Panc1 (cell line): ENCODE measurements around the gene RASL10A. TPM values are rescaled to one million over a fixed set of nuclear protein-coding genes. Genes with fewer than 3 reads are reported as not detected.

Experiments
- ATAC-seq: fragments of 200-7000 bp; cut with Tn5 transposase; 2 replicates; pipeline ENCODE4 v1.9.1; 2020; ENCODE audit warnings: mild to moderate bottlenecking, moderate library complexity
- BruUV-seq: library from RNA; stranded (reverse); fragments of 400-500 nt; replicated peaks from 2 replicates; lab custom pipeline; 2021; lab: Mats Ljungman, UMichigan
- CTCF ChIA-PET: fragments of 300-600 bp; sonication (Branson Sonifier 250); formaldehyde crosslinking; loops from one replicate; lab custom pipeline; 2022; ENCODE audit warnings: antibody characterized with exemption; lab: Charles Lee
- POLR2A ChIA-PET: fragments of 300-600 bp; sonication (Branson Sonifier 250); formaldehyde crosslinking; loops from one replicate; lab custom pipeline; 2022; ENCODE audit warnings: antibody characterized with exemption; lab: Charles Lee
- DNase-seq: peaks from one replicate; pipeline ENCODE4 v3.0.0-alpha.2; 2010; ENCODE audit warnings: low read depth, low spot score
- H3K27ac ChIP-seq: 2 replicates; pipeline ENCODE4 v1.5.1; 2011; ENCODE audit warnings: mild to moderate bottlenecking, low read length, inconsistent platforms
- H3K27me3 ChIP-seq: fragments of 200-500 bp; sonication (Bioruptor generic); 2 replicates; pipeline ENCODE4 v1.6.0; 2014; ENCODE audit warnings: low read length, inconsistent platforms; ENCODE audit not compliant: control insufficient read depth, insufficient read depth
- H3K36me3 ChIP-seq: fragments of 200-500 bp; sonication (Bioruptor generic); 2 replicates; pipeline ENCODE4 v1.5.1; 2014; ENCODE audit warnings: inconsistent platforms, mild to moderate bottlenecking, low read length, moderate library complexity; ENCODE audit not compliant: control insufficient read depth, insufficient read depth
- H3K4me1 ChIP-seq: 2 replicates; pipeline ENCODE4 v1.5.1; 2011; ENCODE audit warnings: inconsistent platforms, mild to moderate bottlenecking, low read length, moderate library complexity; ENCODE audit not compliant: control insufficient read depth, insufficient read depth
- H3K4me3 ChIP-seq, 2 experiments: 2 replicates each; pipeline ENCODE4 v1.5.1; 2011 to 2012; ENCODE audit warnings: low read depth in 2 of 2, low read length in 2 of 2, mild to moderate bottlenecking in 2 of 2, inconsistent platforms in 1 of 2, moderate library complexity in 1 of 2
- H3K9me3 ChIP-seq: fragments of 200-500 bp; sonication (Bioruptor generic); 2 replicates; pipeline ENCODE4 v1.5.1; 2014; ENCODE audit warnings: low read depth, mild to moderate bottlenecking, inconsistent platforms, low read length, moderate library complexity; ENCODE audit not compliant: control insufficient read depth, insufficient read depth
- CTCF ChIP-seq: fragments of 450-650 bp; IDR thresholded peaks from 2 replicates; pipeline ENCODE4 v1.5.1; 2017; ENCODE audit warnings: mild to moderate bottlenecking
- POLR2AphosphoS5 ChIP-seq: IDR thresholded peaks from 2 replicates; pipeline ENCODE4 v1.6.1; 2012; ENCODE audit warnings: mild to moderate bottlenecking, low read depth, low read length, moderate library complexity
- REST ChIP-seq, 2 experiments: IDR thresholded peaks; 2 replicates each; pipeline ENCODE4 v1.6.1; 2011 to 2012; ENCODE audit warnings: low read depth in 2 of 2, control low read depth in 1 of 2, low read length in 1 of 2, mild to moderate bottlenecking in 1 of 2, moderate library complexity in 1 of 2; ENCODE audit not compliant: insufficient read depth in 1 of 2
- SIN3A ChIP-seq: IDR thresholded peaks from 2 replicates; pipeline ENCODE4 v1.6.1; 2012; ENCODE audit warnings: low read depth, mild to moderate bottlenecking, low read length, moderate library complexity, borderline replicate concordance; ENCODE audit not compliant: insufficient read depth
- TCF7L2 ChIP-seq: IDR thresholded peaks from 2 replicates; pipeline ENCODE4 v1.6.1; 2011; ENCODE audit warnings: mild to moderate bottlenecking, low read depth, low read length, inconsistent platforms
- in situ Hi-C: cut with HindIII; loops from 2 replicates; pipeline ENCODE4 v1.10.0; 2016; ENCODE audit warnings: low sequenced_read_pairs, low pct_unique_long_range_greater_than_20kb
- intact Hi-C: fragments of 100-400 bp; cut with micrococcal nuclease; formaldehyde crosslinking; loops from one replicate; pipeline ENCODE4 v1.10.0; 2022; ENCODE audit not compliant: unreplicated experiment
- total RNA-seq: library from RNA; stranded (reverse); gene quantifications from one replicate; pipeline ENCODE4 v1.2.1, GENCODE V29; 2021; ENCODE audit not compliant: unreplicated experiment

The RASL10A gene
- total RNA-seq, 1 experiment from 2014 or later, result 2.6 TPM

DNA sequence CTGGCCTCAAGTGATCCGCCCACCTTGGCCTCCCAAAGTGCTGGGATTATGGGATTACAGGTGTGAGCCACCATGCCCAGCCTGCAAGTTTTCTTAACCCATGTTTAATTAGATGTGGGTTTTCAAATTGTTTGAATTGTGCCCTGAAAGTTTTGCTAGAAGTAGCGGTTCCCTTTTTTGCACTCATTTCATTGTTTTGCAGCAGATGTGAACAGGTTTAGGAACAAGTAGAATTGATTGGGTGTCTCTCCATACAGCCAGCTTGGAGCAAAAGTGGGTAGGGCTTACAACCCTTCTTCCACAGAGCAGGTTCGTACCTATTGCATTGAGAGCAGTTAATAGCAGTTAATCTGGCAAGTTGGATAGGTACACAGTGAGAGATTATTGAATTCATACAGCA, 31.3 kb downstream of the RASL10A start:
- in situ Hi-C loops (no loop called here), intact Hi-C loops (no loop called here)
- POLR2A ChIA-PET, result no interaction called here
- no peak overlapping the region for H3K4me3 ChIP-seq
- DNase-seq (no peak), ATAC-seq (no peak)
- BruUV-seq, result no TSS peak
- H3K9me3 ChIP-seq, result no peaks in the 10 kb centered on the region
- H3K27me3 ChIP-seq, result no peaks in the 10 kb centered on the region
- no peaks in the 10 kb centered on the region for H3K4me1 ChIP-seq
- CTCF ChIA-PET, result no interaction called here
- H3K27ac ChIP-seq, result no peak overlapping the region
- TF ChIP-seq TCF7L2 (no peak), CTCF (no peak), SIN3A (no peak), REST (IDR thresholded peaks at IDR 0.05; ENCODE audit: insufficient read depth in 1 of 2, low read depth in 2 of 2, low read length in 1 of 2) (no peak), POLR2AphosphoS5 (no peak)
- H3K36me3 ChIP-seq, result peaks cover 38% of the 10 kb centered on the region

DNA sequence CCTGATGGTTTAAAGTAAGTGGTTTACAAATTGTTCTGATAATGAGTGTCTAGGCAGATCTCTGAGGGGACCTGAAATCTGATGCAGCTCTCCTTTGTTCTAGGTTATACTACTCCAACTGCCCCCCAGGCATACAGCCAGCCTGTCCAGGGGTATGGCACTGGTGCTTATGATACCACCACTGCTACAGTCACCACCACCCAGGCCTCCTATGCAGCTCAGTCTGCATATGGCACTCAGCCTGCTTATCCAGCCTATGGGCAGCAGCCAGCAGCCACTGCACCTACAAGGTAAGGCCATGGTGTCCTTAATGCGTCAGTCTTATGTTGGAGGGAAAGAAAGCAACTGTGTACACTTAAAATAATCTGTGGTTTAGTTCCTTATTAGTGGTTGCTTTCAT, 37.6 kb downstream of the RASL10A start:
- CTCF ChIA-PET, result no interaction called here
- peaks cover 49% of the 10 kb centered on the region for H3K36me3 ChIP-seq

More for the DNA sequence above, 37.6 kb downstream of the RASL10A start:
- no peak for ATAC-seq
- Histone ChIP-seq H3K27ac (no peak overlapping the region), H3K27me3 (no peaks in the 10 kb centered on the region), H3K9me3 (no peaks in the 10 kb centered on the region), H3K4me3 (no peak overlapping the region), H3K4me1 (peaks cover under 1% of the 10 kb centered on the region)
- in situ Hi-C loops (no loop called here), intact Hi-C loops (no loop called here)
- TF ChIP-seq TCF7L2, result no peak
- TF ChIP-seq SIN3A, result no peak
- no peak for TF ChIP-seq CTCF
- TF ChIP-seq REST (IDR thresholded peaks at IDR 0.05; ENCODE audit: insufficient read depth in 1 of 2, low read depth in 2 of 2, low read length in 1 of 2), result no peak
- no peak for TF ChIP-seq POLR2AphosphoS5
- BruUV-seq, result no TSS peak
- no peak for DNase-seq
- POLR2A ChIA-PET, result no interaction called here
